Measurements from ENCODE around the gene SH3BGRL3. TPM values are rescaled to one million over a fixed set of nuclear protein-coding genes. Genes with fewer than 3 reads are reported as not detected.

Gene SH3BGRL3
- polyA plus RNA-seq, 2 of the 4 experiments (the other 2 are of a cell fraction) = 38.7 to 78.6 TPM

DNA sequence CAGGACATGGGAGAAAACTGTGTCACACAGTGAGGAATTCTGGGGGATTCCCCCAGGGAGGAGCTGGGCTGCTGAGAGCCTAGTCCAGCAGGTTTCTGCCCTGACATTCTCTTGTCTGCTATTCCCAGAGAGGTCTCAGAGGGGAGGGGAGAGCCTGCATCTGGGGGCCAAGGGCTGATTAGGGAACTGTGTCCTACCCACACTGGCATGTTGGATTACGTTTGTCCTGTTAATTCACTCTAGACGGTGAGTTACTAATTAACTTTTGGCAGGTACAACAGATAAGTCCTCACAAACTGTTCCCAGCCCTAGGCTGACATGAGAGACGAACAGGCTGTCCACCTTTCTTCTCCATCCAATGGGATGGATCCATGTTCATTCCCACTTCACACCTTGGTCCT is 2.6 kb upstream of the SH3BGRL3 start:
- H3K9me3 ChIP-seq = no peaks in the 10 kb centered on the region
- POLR2A ChIA-PET = no interaction called here
- no peak overlapping the region for H3K27ac ChIP-seq
- no peak for DNase-seq (ENCODE audit: low read depth in 1 of 2, low spot score in 1 of 2)
- CTCF ChIA-PET = interaction anchor here (0.7 to 6.0 kb wide), 9 partner anchors 8 to 193 kb away, joined by 3 to 32 read pairs (median 7); no protein-coding TSS in a partner anchor
- FAIRE-seq = no peak
- peaks cover 45% of the 10 kb centered on the region for H3K4me1 ChIP-seq
- 92% methylated on average over 3 of the region's 3 CpGs for WGBS (ENCODE audit: missing lambda C conversion rate)
- no peak for ATAC-seq
- H3K4me3 ChIP-seq = no peak overlapping the region
- no peak overlapping the region for H3K4me2 ChIP-seq
- no peak for TF ChIP-seq MYC (IDR thresholded peaks at IDR 0.05; ENCODE audit: borderline replicate concordance, low read length)
- no peak for TF ChIP-seq JUNB (IDR thresholded peaks at IDR 0.05)
- TF ChIP-seq RCOR1 (IDR thresholded peaks at IDR 0.05; ENCODE audit: low read depth, low read length) = no peak
- no peak for TF ChIP-seq SREBF2 (IDR thresholded peaks at IDR 0.05)
- TF ChIP-seq, protein P1, sequence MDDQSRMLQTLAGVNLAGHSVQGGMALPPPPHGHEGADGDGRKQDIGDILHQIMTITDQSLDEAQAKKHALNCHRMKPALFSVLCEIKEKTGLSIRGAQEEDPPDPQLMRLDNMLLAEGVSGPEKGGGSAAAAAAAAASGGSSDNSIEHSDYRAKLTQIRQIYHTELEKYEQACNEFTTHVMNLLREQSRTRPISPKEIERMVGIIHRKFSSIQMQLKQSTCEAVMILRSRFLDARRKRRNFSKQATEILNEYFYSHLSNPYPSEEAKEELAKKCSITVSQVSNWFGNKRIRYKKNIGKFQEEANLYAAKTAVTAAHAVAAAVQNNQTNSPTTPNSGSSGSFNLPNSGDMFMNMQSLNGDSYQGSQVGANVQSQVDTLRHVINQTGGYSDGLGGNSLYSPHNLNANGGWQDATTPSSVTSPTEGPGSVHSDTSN (IDR thresholded peaks at IDR 0.05) = no peak
- TF ChIP-seq TFCP2L1 (CRISPR knock-in tag; IDR thresholded peaks at IDR 0.05) = no peak
- TF ChIP-seq FOSB (CRISPR knock-in tag; IDR thresholded peaks at IDR 0.05) = no peak
- TF ChIP-seq GATA3 (IDR thresholded peaks at IDR 0.05; ENCODE audit: borderline replicate concordance) = no peak
- no peak for TF ChIP-seq CHD4 (IDR thresholded peaks at IDR 0.05; ENCODE audit: borderline replicate concordance)
- no peak for TF ChIP-seq TP53 (CRISPR knock-in tag; IDR thresholded peaks at IDR 0.05)
- no peak for TF ChIP-seq POLR2A (IDR thresholded peaks at IDR 0.05; ENCODE audit: low read length)
- no peak for TF ChIP-seq FOXS1 (CRISPR knock-in tag; IDR thresholded peaks at IDR 0.05)
- no peak for TF ChIP-seq HOXB5 (CRISPR knock-in tag; IDR thresholded peaks at IDR 0.05)
- no peak for TF ChIP-seq REST (IDR thresholded peaks at IDR 0.05)
- no peak for TF ChIP-seq FOSL2 (IDR thresholded peaks at IDR 0.05)
- no peak for TF ChIP-seq FOSL2 (CRISPR knock-in tag; IDR thresholded peaks at IDR 0.05)
- TF ChIP-seq ZSCAN20 (CRISPR knock-in tag; IDR thresholded peaks at IDR 0.05) = no peak
- TF ChIP-seq, protein P2, sequence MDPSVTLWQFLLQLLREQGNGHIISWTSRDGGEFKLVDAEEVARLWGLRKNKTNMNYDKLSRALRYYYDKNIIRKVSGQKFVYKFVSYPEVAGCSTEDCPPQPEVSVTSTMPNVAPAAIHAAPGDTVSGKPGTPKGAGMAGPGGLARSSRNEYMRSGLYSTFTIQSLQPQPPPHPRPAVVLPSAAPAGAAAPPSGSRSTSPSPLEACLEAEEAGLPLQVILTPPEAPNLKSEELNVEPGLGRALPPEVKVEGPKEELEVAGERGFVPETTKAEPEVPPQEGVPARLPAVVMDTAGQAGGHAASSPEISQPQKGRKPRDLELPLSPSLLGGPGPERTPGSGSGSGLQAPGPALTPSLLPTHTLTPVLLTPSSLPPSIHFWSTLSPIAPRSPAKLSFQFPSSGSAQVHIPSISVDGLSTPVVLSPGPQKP (IDR thresholded peaks at IDR 0.05; ENCODE audit: low read depth, low read length) = no peak
- no peak for TF ChIP-seq NPAS2 (CRISPR knock-in tag; IDR thresholded peaks at IDR 0.05; ENCODE audit: borderline replicate concordance)
- TF ChIP-seq, protein P3, sequence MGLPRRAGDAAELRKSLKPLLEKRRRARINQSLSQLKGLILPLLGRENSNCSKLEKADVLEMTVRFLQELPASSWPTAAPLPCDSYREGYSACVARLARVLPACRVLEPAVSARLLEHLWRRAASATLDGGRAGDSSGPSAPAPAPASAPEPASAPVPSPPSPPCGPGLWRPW (IDR thresholded peaks at IDR 0.05) = no peak

- 90% methylated on average over 1 of the region's 1 CpG for WGBS (ENCODE audit: missing lambda C conversion rate)
- DNase-seq (ENCODE audit: low read depth in 1 of 2, low spot score in 1 of 2) (no peak), ATAC-seq (no peak), FAIRE-seq (no peak)
- H3K4me1 ChIP-seq = peaks cover 45% of the 10 kb centered on the region
- no peaks in the 10 kb centered on the region for H3K9me3 ChIP-seq
- H3K4me2 ChIP-seq = no peak overlapping the region
- H3K27ac ChIP-seq = no peak overlapping the region
- ChIA-PET CTCF (interaction anchor here (0.7 to 6.0 kb wide), 6 partner anchors 7 to 140 kb away, joined by 3 to 32 read pairs (median 10); no protein-coding TSS in a partner anchor), POLR2A (no interaction called here)
- H3K4me3 ChIP-seq = no peak overlapping the region
- no peak for TF ChIP-seq RCOR1 (IDR thresholded peaks at IDR 0.05; ENCODE audit: low read depth, low read length)
- TF ChIP-seq RNF2 (IDR thresholded peaks at IDR 0.05; ENCODE audit: borderline replicate concordance, low read depth) = no peak
- no peak for TF ChIP-seq HDAC2 (IDR thresholded peaks at IDR 0.05)
- TF ChIP-seq RFX5 (IDR thresholded peaks at IDR 0.05) = no peak
- TF ChIP-seq JUN (IDR thresholded peaks at IDR 0.05) = no peak
- TF ChIP-seq NPAS2 (CRISPR knock-in tag; IDR thresholded peaks at IDR 0.05; ENCODE audit: borderline replicate concordance) = no peak
- no peak for TF ChIP-seq NFE2L2 (conservative IDR thresholded peaks at IDR 0.05; ENCODE audit: low read length)
- TF ChIP-seq POLR2A (IDR thresholded peaks at IDR 0.05; ENCODE audit: low read length) = no peak
Measured at GRCh38 chr1:26277719-26278118, 2.2 kb upstream of the SH3BGRL3 start.

All from A549 (cell line).